Gastrocnemius medialis (tissue), 4 donors: ENCODE data around the gene RYR2.

ENCODE experiments used
- POLR2A ChIP-seq, 2 donors: fragments of 450-650 bp; IDR thresholded peaks; one replicate each; pipeline ENCODE4 v1.6.1; 2017; ENCODE audit warnings: antibody characterized with exemption in 2 of 2, mild to moderate bottlenecking in 2 of 2, moderate library complexity in 2 of 2
- TF ChIP-seq, protein P1 (sequence below), 5 experiments: fragments of 450-650 bp in 3 of 5; fragments of 200-600 bp in 2 of 5; sonication (generic) in 2 of 5; IDR thresholded peaks in 4 of 5; conservative IDR thresholded peaks in 1 of 5; 1 replicate in 4 of 5; 2 replicates in 1 of 5; pipeline ENCODE4 v1.5.1; 2016 to 2019; ENCODE audit warnings: antibody characterized with exemption in 5 of 5, mild to moderate bottlenecking in 3 of 5, moderate library complexity in 3 of 5

- TF ChIP-seq, protein P1, sequence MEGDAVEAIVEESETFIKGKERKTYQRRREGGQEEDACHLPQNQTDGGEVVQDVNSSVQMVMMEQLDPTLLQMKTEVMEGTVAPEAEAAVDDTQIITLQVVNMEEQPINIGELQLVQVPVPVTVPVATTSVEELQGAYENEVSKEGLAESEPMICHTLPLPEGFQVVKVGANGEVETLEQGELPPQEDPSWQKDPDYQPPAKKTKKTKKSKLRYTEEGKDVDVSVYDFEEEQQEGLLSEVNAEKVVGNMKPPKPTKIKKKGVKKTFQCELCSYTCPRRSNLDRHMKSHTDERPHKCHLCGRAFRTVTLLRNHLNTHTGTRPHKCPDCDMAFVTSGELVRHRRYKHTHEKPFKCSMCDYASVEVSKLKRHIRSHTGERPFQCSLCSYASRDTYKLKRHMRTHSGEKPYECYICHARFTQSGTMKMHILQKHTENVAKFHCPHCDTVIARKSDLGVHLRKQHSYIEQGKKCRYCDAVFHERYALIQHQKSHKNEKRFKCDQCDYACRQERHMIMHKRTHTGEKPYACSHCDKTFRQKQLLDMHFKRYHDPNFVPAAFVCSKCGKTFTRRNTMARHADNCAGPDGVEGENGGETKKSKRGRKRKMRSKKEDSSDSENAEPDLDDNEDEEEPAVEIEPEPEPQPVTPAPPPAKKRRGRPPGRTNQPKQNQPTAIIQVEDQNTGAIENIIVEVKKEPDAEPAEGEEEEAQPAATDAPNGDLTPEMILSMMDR (IDR thresholded peaks at IDR 0.05 in 4 of 5, conservative IDR thresholded peaks at IDR 0.05 in 1 of 5) = no peak
- TF ChIP-seq POLR2A (IDR thresholded peaks at IDR 0.05) = no peak
Observed at GRCh38 chr1:237748171-237748960, 706.4 kb downstream of the RYR2 start.
